Thoracic aorta (tissue), 2 donors: Measurements from ENCODE around the gene CRYL1. TPM values are rescaled to one million over a fixed set of nuclear protein-coding genes. Genes with fewer than 3 reads are reported as not detected.

Source experiments
- ATAC-seq: fragments of 150-250 bp; one replicate; pipeline ENCODE4 v1.8.0; 2017; ENCODE audit warnings: low read depth; ENCODE audit not compliant: insufficient number of reproducible peaks, low FRiP score
- DNase-seq: peaks from one replicate; pipeline ENCODE4 v3.0.0-alpha.2; 2020; ENCODE audit warnings: low spot score
- H3K27ac ChIP-seq, 2 donors: fragments of 200-600 bp; sonication (generic); 1 replicate in 1 of 2; 2 replicates in 1 of 2; pipeline ENCODE4 v1.5.1; 2016; ENCODE audit warnings: mild to moderate bottlenecking in 2 of 2, moderate library complexity in 2 of 2
- H3K27me3 ChIP-seq: fragments of 200-600 bp; sonication (generic); replicated peaks from 2 replicates; pipeline ENCODE4 v1.6.0; 2016; ENCODE audit warnings: mild to moderate bottlenecking; ENCODE audit not compliant: insufficient read depth
- H3K36me3 ChIP-seq: fragments of 200-600 bp; sonication (generic); one replicate; pipeline ENCODE4 v1.5.1; 2016
- H3K4me1 ChIP-seq, 2 donors: fragments of 200-600 bp; sonication (generic); 1 replicate in 1 of 2; 2 replicates in 1 of 2; pipeline versions ENCODE4 v1.5.1 to v1.6.0; 2016; ENCODE audit warnings: low read depth in 2 of 2, mild to moderate bottlenecking in 1 of 2; ENCODE audit not compliant: control insufficient read depth in 1 of 2
- H3K4me3 ChIP-seq: fragments of 200-600 bp; sonication (generic); 2 replicates; pipeline ENCODE4 v1.5.1; 2016; ENCODE audit warnings: mild to moderate bottlenecking
- H3K9me3 ChIP-seq: fragments of 200-600 bp; sonication (generic); 2 replicates; pipeline ENCODE4 v1.5.1; 2016
- total RNA-seq, 2 donors: library from RNA; depleted of rRNA; stranded (reverse); fragments of >200 nt; gene quantifications; one replicate each; pipeline versions ENCODE4 v1.1.0 to v1.2.3, GENCODE V29; 2016
- TF ChIP-seq, protein P1 (sequence below): fragments of 200-600 bp; sonication (generic); IDR thresholded peaks from one replicate; pipeline ENCODE4 v1.5.1; 2019; ENCODE audit warnings: antibody characterized with exemption

The CRYL1 gene
- total RNA-seq, 2 donors from 2014 or later: 38.9 to 57.4 TPM

DNA sequence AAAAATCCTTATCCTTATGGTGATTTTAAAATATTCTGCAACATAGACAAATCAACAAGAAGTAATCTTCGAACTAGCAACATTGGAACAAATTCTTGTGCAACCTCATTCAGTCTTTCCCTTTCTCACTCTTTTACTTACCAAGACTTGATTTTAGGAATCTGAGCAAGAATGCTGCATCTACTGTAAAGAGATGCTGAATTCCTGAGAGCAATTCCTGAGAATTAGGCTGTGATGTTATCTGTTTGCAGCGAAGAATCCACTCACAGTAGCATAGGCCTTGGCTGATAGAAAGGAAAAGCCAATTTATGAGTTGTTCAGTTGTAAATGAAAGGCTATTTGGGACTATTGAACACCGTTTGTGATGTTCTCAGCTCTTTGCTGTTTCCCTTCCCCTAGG, 144.3 kb downstream of the CRYL1 start:
- DNase-seq (no peak), ATAC-seq (no peak)
- Histone ChIP-seq H3K36me3 (no peaks in the 10 kb centered on the region), H3K4me3 (no peak overlapping the region), H3K9me3 (no peaks in the 10 kb centered on the region), H3K4me1 (no peaks in the 10 kb centered on the region), H3K27me3 (no peaks in the 10 kb centered on the region), H3K27ac (no peak overlapping the region)
- TF ChIP-seq, protein P1, sequence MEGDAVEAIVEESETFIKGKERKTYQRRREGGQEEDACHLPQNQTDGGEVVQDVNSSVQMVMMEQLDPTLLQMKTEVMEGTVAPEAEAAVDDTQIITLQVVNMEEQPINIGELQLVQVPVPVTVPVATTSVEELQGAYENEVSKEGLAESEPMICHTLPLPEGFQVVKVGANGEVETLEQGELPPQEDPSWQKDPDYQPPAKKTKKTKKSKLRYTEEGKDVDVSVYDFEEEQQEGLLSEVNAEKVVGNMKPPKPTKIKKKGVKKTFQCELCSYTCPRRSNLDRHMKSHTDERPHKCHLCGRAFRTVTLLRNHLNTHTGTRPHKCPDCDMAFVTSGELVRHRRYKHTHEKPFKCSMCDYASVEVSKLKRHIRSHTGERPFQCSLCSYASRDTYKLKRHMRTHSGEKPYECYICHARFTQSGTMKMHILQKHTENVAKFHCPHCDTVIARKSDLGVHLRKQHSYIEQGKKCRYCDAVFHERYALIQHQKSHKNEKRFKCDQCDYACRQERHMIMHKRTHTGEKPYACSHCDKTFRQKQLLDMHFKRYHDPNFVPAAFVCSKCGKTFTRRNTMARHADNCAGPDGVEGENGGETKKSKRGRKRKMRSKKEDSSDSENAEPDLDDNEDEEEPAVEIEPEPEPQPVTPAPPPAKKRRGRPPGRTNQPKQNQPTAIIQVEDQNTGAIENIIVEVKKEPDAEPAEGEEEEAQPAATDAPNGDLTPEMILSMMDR: no peak

GRCh38 chr13:20378721-20379120, 146.9 kb downstream of the CRYL1 start:
- no peaks in the 10 kb centered on the region for H3K36me3 ChIP-seq
- TF ChIP-seq, protein P1: no peak
- H3K27ac ChIP-seq: no peak overlapping the region
- H3K4me3 ChIP-seq: no peak overlapping the region
- DNase-seq: no peak
- ATAC-seq: no peak
- H3K4me1 ChIP-seq: no peaks in the 10 kb centered on the region
- H3K27me3 ChIP-seq: no peaks in the 10 kb centered on the region
- no peaks in the 10 kb centered on the region for H3K9me3 ChIP-seq

- Histone ChIP-seq H3K4me3 (no peak overlapping the region), H3K27ac (no peak overlapping the region), H3K4me1 (no peaks in the 10 kb centered on the region), H3K9me3 (no peaks in the 10 kb centered on the region), H3K36me3 (no peaks in the 10 kb centered on the region), H3K27me3 (no peaks in the 10 kb centered on the region)
- ATAC-seq (no peak), DNase-seq (no peak)
- TF ChIP-seq, protein P1: no peak
Observed at GRCh38 chr13:20377720-20378119, 147.9 kb downstream of the CRYL1 start.

DNA sequence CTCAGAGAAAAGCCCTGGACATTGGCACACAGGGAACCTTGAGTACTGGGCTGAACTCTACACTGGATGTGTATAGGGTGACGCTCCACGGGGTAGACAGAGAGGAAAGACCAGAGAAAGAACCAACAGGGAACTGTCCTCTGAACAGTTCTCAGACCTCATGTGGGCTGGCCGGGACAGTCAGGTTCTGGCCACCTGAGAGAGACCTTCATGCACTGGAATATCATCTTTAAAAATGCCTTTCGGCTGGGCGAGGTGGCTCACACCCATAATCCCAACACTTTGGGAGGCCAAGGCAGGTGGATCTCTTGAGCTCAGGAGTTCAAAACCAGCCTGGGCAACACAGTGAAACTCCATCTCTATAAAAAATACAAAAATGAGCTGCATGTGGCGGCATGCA, 149.8 kb downstream of the CRYL1 start:
- DNase-seq (no peak), ATAC-seq (no peak)
- H3K36me3 ChIP-seq: no peaks in the 10 kb centered on the region
- no peaks in the 10 kb centered on the region for H3K9me3 ChIP-seq
- H3K4me3 ChIP-seq: no peak overlapping the region
- no peak overlapping the region for H3K27ac ChIP-seq
- no peaks in the 10 kb centered on the region for H3K4me1 ChIP-seq
- H3K27me3 ChIP-seq: no peaks in the 10 kb centered on the region
- TF ChIP-seq, protein P1: no peak

DNA sequence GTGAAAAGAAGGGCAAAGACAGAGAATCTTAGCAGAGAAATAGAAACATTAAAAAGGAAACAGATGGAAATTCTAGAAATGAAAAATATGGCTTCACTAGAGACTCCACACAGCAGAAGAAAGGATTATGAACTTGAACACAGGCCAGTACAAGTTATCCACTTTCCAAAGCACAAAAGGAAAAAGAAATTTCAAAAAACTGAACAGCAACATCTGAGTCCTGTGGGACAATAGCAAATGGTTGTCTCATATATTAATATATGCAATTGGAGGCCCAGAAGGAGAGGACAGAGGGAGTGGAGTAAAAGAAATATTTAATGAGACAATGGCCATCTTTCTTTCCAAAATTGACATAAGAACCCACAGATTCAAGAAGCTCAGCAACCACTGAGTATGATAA, 151.8 kb downstream of the CRYL1 start:
- Histone ChIP-seq H3K4me1 (no peaks in the 10 kb centered on the region), H3K9me3 (no peaks in the 10 kb centered on the region), H3K27me3 (no peaks in the 10 kb centered on the region), H3K27ac (no peak overlapping the region), H3K4me3 (no peak overlapping the region), H3K36me3 (no peaks in the 10 kb centered on the region)
- TF ChIP-seq, protein P1: no peak
- no peak for ATAC-seq
- no peak for DNase-seq
